COLO668 (cell line): ENCODE measurements around the gene MRPS27.
A peak's percentile ranks its signal among the peaks of the same experiment; 100 is the strongest.

Source experiments
- DNase-seq: peaks from one replicate; lab custom pipeline; 2025; ENCODE audit not compliant: unreplicated experiment; lab: John Stamatoyannopoulos, UW

MRPS27 gene

DNA sequence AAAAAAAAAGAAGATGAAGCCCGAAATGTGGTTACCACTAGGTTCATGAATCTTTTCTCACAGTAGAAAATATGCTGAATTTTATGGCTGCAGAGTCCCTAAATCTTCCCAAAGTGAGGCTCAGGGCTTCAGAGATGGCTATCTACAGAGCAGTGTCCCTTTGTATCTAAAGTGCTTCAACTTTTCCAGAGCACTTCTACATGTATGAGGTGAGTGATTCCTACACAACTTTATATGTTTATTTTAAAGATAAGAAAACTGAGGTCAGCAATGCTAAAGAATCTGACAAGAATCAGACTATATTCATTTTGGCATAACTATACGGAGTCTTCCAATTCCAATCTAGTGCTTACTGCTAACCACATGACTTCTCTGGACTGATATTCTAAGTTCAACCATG lies 53.2 kb downstream of the MRPS27 start:
- DNase-seq, result no peak

DNA sequence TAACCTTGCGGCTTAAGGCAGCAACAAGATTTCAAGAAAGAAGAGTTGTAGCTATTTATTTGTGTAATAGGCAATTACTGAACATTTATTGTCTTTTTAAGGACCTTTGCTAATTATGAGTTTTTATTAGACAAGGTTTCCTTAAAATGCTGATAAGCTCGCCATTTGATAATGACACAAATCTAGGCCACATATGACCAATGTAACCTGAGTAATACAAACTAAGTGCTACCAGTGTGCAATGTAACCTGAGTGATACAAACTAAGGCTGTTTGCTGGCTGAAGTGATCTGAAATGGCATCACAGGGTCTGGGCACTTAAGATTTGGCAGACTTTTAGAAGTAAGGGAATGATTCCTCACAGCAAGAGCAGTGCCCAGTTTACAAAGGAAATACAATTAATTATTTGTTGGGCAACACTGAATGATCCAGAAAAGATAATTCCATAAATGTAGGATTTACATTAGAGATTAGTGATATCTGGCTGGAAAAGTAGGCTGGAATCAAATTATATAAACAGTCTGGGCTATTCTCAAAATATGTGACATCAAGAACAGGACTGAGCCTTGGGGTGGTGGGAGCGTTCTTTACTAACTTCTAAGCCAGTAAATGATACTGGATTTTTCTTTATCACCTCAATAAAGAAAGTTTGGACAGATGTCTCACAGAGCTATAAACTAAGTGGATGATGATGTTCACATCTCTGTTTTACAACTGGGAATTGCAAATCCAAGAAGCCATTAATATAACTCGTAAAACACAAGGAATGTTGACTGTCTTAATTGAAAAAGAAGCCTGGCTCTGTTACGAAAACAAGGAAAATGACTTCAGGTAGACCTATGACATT lies 54.8 kb downstream of the MRPS27 start:
- DNase-seq, result no peak

DNA sequence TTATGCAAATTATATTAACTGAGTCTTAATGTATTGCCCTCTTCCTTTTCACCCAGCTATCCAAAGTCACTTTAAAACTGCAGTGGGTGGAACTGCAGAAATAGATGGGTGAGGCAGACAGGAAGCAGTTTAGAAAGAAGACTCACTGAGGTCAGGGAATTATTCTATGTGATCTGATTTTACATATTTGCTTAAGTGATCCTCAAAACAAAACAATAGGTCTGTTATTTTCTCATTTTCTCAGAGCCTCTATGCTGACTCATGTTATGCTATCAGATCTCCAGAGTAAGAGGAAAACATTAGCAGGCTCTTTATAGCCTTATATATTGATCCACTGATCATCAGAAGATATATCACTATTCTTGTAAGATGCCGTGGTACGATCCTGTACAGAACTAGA lies 63.5 kb downstream of the MRPS27 start:
- no peak for DNase-seq

DNA sequence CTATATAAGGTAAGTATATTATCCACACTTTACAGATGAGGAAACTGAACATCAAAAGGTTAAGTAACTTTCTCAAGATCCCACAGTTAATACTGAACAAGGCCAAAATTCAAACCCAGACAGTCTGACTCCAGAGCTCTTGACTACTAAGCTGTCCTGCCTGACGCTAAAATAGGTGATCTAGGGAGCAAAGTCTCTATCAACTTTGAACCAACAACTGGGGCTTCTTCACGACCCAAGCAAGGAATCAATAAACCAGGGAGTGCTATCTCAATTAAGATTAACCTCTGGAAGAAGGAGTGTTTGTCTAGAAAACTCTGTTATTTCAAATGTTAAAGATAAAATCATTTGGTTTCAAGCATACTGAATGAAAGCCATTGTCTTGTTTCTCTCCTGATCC lies 64.4 kb downstream of the MRPS27 start:
- no peak for DNase-seq

DNA sequence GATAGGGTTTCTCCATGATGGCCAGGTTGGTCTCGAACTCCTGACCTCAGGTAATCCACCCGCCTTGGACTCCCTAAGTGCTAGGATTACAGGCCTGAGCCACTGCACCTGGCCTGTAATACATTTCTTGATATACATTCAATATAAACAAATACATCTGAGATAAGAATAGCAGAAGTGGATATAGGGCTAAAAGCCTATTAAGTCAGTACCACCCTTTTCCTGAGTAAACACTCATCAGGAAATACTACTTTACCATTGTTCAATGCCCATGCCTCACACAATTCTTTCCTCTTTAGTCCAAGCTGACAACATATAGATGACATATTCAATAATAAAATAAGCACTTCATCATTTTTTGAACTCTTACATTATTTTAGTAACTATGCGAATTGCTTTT lies 64.8 kb downstream of the MRPS27 start:
- no peak for DNase-seq

DNA sequence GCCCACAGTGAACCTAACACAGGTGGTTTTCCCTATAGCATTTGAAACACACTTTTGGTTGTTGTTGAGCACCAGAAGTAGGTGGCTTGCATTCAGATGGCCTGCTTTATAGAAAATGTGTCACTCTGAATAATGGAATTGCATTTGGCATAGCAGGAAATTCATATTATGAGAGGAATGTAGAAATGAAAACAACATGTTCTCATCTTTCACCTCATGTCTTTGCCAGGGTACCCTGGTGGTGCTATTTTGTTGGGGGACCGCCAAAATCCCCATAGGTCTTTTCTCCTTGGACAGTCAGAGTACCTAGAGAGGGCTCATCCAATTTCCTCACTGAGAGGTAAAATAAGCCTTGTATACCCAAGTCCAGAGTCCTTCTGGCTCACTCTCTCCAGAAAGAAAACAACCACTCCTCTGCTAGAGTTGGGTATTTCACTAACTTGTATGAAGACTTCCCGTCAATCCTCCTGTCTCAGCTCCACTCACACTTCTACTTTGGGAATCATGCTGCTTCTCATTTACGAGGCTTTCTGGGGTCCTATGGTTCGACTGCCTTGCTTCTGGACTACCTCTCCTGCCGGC lies 67.4 kb downstream of the MRPS27 start:
- no peak for DNase-seq

DNA sequence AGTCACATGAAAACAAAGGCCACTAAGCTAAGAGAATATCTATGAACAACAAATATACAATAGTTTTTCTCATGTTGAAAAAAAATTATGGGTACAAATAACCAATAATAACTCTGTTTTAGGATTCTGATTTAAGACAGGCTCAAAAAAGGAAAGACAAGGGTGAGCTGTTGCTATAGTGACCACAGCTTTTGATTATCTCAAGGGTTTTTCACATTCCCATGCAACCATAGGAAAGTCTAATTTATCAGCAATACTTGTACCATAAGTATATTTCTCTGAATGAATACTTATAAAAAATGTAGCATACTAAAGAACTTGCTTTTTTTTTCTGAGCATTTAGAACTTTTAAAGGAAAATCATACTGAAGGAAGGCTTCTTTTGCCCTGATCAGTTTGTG lies 68.0 kb downstream of the MRPS27 start:
- DNase-seq, result no peak

DNA sequence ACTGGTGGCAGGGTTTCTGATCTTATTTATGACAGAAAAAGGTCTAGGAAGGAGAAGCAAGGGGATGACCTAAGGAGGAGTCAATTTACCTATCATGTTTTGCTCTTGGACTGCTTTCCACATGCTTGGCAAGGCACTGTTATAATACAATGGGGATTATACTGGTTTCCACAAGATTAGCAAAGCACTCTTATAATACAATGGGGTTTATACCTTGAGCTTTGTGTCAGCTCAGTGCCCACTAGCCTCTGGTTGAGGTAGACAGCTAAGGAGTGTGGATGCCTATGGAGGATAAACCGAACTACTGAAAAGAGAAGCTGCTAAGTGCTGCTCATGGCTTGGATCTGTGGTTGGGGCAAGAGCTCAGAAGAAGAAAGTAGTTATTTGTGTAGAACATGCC lies 68.7 kb downstream of the MRPS27 start:
- DNase-seq, result no peak

DNA sequence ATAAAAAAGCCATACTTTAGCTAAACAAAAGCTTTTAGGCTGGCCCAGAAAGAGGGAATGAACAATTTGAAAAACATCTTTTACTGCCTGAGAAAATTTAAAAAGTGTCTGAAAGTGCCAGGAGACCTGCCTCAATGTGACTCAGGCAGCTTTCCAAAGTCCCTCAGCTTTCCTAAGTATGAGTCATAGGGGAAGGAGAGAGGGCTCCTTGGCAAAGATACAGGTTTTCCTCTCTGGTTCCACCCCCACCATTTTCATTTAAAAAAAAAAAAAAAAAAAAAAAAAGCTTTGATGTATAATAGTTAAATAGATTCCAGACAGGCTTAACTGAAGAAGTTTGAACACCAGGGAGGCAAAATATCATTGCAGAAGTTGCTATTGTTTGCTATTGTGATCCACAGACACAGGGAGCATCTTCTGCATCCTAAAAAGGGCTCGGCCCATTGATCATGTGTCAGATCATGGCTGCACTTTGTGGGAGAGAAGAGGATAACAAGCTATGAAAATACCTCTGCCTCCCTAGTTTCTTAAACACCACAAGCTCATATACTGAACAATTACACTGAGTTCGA lies 71.5 kb downstream of the MRPS27 start:
- no peak for DNase-seq

DNA sequence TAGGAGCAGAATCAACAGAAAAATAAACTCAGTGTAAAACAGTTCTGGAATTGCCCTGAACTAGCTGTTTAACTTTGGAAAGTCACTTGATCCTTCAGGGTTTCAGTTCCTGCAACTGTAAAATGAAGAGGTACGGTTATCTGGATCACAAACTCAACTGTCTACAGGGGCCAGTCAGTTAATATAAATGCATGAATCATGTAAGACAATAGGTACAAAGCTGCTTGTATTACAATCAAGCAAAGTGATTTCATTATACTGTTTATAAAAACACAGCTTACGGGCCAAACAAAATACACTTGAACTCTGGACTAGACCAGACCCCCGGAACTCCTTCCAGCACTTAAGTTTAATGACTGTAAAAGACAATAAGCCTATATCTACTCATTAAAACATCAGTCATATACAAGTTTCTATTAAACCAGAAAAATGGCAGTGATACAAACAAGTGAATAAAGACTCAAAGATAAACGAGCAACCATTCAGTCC lies 73.0 kb downstream of the MRPS27 start:
- DNase-seq, result no peak

DNA sequence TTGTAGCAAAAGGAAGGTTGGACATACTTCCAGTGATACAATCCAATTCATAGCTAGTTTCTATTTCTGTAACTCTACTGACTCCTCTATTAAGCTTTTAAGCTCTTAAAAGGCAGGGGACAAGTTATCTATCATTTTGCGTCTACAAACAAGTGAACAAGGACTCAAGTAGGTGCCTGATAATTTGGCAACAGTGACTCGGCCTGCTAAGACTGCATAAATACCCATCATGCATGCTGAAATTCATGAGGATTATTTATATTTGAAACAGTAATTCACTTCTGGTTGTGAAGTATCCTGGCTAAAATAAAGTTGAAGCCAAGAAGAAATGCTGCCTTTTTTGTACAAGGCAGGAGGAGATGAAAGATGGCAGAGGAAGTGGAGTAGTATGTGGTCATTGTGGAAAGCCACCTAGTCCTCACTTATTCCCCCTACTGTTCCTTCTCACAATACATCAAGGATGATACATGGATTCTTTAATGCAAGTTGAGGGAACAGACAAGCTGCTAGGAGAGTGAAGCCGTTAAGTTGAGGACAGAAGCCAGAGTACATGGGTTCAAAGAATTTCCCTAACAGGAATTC lies 74.0 kb downstream of the MRPS27 start:
- DNase-seq, result no peak

DNA sequence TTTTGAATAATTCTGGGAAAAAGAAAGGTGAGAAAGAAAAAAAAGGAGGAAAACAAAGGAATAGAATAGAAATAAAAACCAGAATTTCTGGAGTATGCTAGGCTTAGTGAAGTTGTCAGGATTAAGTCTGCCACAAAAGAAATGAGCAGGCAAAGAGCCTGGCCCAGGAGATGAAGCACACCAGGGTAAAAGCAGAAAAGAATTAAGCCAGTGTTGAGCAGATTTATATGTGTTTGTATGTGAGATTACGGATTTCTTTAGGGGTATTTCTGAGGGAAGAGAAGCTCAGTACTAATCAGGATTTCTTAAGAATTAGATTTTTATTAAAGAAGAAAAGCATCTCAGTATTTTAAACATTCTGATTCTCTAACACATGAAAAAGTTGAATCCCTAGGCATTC lies 74.5 kb downstream of the MRPS27 start:
- DNase-seq, result no peak

DNA sequence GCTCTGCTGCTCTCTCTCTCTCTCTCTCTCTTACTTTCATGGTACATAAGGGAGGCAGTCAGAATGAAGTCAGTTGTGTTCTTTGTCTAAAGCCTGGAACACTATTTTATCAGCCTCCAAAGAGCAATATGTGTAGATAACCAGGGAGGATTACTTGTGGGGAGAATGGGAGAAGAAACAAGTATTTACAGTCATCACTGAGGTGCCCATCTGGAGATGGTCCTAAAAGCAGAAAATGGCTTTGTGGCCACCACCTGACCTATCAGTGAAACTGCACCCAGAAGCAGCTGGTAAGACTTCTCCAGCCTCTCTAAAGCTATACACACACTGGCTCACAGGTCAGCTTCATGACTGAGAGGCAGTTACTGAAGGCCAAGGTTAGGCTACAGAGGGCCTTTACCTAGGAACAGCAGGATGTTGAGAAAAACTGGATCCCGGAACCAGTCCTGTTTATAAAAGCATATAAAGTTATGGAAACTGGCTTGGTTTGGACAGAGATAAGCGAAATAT lies 75.1 kb downstream of the MRPS27 start:
- DNase-seq, result peak; percentile 0

DNA sequence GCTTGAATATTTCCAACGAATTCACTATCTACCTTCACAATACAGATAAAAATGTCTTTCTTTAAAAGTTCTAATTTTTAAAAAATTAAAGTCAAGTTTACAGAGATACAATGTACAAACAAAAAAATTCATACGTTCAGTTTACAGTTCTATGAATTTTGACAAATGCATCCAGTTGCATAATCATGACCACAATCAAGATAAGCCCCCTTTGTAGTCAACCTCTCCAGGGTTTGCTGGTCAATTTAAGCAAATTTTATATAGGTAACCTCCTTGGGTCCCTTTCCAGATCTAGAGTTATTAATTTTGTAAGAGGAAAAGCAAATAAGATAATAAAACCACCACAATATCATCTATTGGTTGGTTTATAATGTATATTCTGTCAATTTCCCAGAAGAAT lies 76.3 kb downstream of the MRPS27 start:
- DNase-seq, result no peak

DNA sequence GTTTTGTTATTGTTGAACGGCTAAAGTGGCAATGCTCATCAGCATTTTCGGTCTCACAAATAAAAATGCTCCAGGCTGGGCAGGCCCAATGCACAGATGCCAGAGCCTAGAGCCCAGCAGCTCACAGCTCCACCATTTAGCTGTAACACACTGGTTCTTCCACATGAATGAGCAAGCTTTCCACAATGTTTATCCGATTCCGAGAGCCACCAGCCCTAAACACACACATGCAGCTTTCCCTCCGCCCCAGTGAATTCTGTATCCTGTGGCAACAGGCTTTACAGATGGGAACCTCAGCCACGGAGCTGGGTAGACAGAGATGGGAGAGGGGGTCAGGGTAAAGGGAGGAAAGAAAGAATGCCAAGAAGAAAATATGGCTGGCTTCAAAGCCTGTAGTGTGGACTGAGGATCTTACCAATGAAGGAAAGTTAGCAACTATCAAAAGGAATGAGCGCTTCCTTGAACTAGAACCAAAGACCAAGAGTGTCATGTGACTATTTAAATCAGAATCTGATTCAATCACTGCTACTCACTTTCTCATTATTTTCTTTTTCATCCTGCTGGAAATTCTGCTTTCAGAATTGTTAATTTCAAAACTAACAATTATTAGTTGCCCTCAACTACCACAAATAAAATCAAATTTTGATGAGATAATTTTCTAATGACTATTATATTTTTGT lies 77.1 kb downstream of the MRPS27 start:
- no peak for DNase-seq

DNA sequence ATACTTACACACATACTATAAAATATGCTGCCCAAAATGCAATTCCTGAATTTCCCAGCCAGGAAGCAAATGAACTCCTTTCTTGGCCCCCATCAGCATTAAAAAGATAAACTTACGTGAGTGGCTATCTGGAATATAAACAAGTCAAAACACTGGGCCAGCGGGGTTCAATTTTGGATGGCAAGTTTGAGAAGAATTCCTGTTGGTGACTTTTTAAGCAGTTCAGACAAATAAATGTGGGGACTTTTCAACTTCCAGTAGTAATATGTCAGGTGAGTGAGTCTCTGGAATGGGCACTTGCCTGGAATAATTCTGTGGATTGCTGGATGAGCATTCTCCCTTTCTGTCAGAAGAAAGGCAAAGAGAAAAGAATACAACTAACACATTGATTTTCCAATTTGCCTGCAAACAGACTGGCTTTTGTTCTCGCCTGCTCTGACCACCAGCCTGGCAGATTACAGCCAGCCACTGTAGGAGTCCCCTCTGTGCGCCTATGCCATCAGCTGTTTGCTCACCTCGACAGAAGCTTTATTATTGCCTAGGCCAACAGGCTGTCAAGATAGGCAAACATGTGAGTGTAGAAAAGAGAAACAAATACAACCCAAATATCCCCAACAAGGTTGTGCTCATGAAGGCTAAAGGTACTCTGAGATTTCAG lies 78.6 kb downstream of the MRPS27 start:
- peak; percentile 12 for DNase-seq

DNA sequence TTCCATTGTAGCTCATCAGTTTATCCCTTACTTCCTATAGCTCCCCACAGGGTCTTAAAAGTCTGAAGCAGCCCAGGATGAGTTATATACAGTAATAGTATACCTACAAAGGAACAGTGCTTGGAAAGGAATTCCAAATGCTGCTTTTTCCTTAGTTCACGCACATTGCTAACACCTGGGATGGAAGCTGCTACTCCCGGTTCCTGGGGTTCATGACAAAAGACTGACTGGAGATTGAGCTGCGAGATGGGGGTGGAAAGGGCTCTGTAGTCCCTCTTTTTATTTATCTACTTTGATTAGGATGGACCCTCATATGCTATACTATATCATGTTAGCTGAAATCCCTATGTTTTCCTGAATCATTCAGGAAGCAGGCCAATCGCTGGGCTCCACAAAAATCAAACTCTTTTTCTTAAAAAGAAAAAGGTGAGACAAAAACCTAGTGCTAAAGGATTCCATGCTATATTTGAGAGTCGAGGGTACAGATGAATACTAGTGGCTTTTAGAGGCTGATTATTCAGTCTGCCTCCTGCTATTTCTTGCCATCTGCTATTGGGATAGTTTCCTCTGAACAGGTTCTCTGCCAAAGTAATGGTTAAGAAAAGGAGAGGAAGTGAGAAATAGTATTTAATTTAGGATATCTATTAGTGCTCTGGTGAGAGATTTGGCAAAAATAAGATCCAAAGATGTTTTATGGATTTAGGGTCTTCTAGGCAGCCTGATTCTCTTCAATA lies 81.2 kb downstream of the MRPS27 start:
- DNase-seq, result no peak

DNA sequence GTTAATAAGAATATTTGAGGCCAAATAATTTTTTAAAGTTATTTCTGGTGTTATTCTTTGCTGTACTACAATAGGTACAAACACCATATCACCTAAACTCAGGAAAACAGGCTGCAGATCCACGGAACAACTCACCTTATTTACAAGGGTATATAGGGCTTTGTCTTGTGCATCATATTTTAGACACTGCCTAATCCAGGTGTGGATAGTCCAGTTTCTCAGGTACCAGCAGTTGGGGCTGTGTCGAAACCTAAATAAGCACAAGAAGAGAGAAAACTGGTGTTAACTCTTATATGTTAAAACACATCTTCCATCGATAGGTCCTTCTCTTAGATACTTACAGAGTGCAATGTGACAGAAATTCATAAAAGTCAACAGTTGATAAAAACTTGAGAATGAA lies 82.2 kb downstream of the MRPS27 start:
- no peak for DNase-seq

DNA sequence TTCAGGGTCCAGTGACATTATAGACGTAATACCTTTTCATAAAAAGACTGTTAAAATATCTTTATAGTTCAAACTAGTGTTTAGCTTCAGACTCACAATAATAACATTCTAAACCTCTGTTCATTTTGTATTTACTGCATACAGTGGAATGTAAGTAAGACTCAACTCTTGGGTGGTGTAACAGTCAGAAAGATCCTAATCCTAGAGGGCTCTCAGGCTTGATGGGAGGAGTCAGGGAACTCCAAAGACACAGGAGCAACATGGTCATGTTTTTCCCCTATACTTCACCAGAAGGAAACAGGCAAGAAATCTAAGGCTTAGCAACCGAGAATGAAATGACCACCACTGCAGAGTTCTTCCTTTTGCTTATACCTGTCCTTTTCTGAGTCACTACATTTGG lies 82.6 kb downstream of the MRPS27 start:
- no peak for DNase-seq

DNA sequence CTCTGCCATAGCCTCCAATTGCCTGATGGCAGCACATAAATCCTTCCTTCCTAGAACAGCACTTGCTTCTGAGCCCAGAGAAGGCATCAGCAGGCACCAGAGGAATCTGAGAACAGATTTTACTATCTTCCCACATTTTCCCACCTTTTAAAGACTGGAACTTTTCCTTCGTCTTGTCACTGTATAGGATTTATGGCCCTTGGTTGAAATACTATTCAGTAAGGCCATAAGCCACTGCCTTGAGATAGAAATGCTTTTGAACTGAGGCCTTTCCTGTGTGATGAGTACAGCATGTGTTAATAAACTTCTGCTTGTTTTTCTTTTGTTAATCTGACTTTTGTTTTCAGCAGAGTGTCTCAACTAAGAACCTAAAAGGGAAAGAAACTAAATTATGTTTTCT lies 84.3 kb downstream of the MRPS27 start:
- no peak for DNase-seq
